GM19193 (cell line): ENCODE data around the gene KPNA6.
A peak's percentile ranks its signal among the peaks of the same experiment; 100 is the strongest.

Source experiments
- POLR2A ChIP-seq: IDR thresholded peaks from 4 replicates; pipeline ENCODE4 v1.6.1; 2011; ENCODE audit not compliant: insufficient read depth, insufficient read length; ENCODE audit errors: extremely low read depth

The KPNA6 gene

GRCh38 chr1:32215629-32216480 lies 108.0 kb downstream of the KPNA6 start:
- TF ChIP-seq POLR2A: no peak

- no peak for TF ChIP-seq POLR2A
Observed at GRCh38 chr1:32216566-32216965, 108.7 kb downstream of the KPNA6 start.

- no peak for TF ChIP-seq POLR2A
Observed at GRCh38 chr1:32219022-32219421, 111.2 kb downstream of the KPNA6 start.

GRCh38 chr1:32220746-32221580 lies 113.1 kb downstream of the KPNA6 start:
- TF ChIP-seq POLR2A: no peak

GRCh38 chr1:32221581-32221979 lies 113.7 kb downstream of the KPNA6 start:
- TF ChIP-seq POLR2A: no peak

- peak; percentile 86 for TF ChIP-seq POLR2A
Observed at GRCh38 chr1:32221980-32222755, 114.3 kb downstream of the KPNA6 start, which contains the start of the genes EIF3I and TMEM234. TSS of gene EIF3I (plus strand) at chr1:32222407. CDS start at chr1:32222442, 35 bp downstream. TSS of gene TMEM234 (minus strand) at chr1:32222353. CDS start at chr1:32222322, 31 bp downstream.

- no peak for TF ChIP-seq POLR2A
Observed at GRCh38 chr1:32223683-32224082, 115.8 kb downstream of the KPNA6 start.

GRCh38 chr1:32224285-32224684 lies 116.4 kb downstream of the KPNA6 start:
- no peak for TF ChIP-seq POLR2A
